A549 treated with Mapracorat at 1 μM for 4 hours (cell line): Measurements from ENCODE around the gene KPNA5. TPM values are rescaled to one million over a fixed set of nuclear protein-coding genes. Genes with fewer than 3 reads are reported as not detected.

Experiments used
- total RNA-seq: library from RNA; stranded (reverse); fragments of 200-300 nt; extraction: Qiagen RNA extraction; gene quantifications from 5 replicates; pipeline ENCODE4 v1.2.3, GENCODE V29; 2022

Gene KPNA5
- total RNA-seq, result 1.1 to 1.9 TPM (median 1.9 TPM) in 5 replicates

DNA sequence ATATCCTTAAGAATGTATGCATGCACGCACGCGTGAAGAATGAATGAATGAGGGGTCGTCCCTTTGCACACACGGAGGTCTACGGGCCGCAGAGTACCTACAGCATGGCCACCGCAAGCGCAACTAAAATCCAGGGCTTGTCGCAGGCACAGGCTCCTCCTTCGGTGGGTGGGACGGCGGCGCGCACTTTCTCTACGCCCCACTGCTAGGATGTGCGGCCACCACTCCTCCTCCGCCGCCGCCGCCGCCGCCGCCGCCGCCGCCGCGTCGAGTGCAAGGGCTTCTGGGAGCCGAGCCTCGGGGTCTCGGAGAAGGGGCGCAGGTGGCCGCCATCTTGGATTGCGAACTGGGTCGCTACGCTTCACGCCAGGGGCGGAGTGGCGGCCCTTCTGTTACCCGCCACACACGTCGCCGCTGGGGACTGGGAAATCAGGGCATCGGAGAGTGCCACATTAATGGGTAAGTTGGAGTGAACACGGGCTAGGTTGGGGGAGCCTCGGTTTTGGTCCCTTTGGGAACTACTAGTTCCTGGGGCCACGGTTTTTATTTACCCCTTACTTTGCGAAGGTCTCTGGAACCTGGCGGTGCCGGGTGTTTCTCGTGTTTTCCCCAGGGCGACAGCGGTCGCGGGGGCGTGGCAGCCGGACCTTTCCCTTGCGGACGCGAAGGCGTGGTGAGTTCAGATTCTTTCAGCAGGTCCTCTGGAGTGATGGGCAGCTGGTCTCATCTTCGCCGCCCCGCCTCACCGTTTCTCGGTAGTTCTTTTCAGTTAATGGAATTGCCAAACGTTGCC lies at the start of gene KPNA5:
KPNA5 (plus strand) TSS at position 332 of the 793 bp plus-strand sequence; CDS start at position 456, 124 bp downstream.

GRCh38 chr6:116764961-116765841 lies 84.2 kb downstream of the KPNA5 start, which contains the start of gene FAM162B:
Gene FAM162B (minus strand): TSS chr6:116765719. CDS start chr6:116765576, 143 bp downstream.

Other genes with a start within 250 kb of the KPNA5 start
- gene CALHM6, start 219.8 kb upstream of the KPNA5 start, total RNA-seq, result 0.33 TPM in 1 of 5 replicates, not detected in the others
- 0.05 to 0.09 TPM (median 0.07 TPM) in 5 replicates for gene CALHM5, start 169.6 kb upstream of the KPNA5 start, total RNA-seq
- gene TRAPPC3L, start 135.5 kb upstream of the KPNA5 start, total RNA-seq, result not detected in 5 replicates
- not detected in 5 replicates for gene CALHM4, start 127.5 kb upstream of the KPNA5 start, total RNA-seq
- gene RWDD1, start 109.7 kb upstream of the KPNA5 start, total RNA-seq, result 21.8 to 37.2 TPM (median 34.7 TPM) in 5 replicates
- gene RSPH4A, start 64.7 kb upstream of the KPNA5 start, total RNA-seq, result 0.15 to 0.22 TPM (median 0.20 TPM) in 5 replicates
- gene ZUP1, start 12.4 kb upstream of the KPNA5 start, total RNA-seq, result 6.0 to 7.9 TPM (median 6.8 TPM) in 5 replicates
- gene FAM162B, start 84.5 kb downstream of the KPNA5 start, total RNA-seq, result not detected in 5 replicates
- not detected in 5 replicates for gene GPRC6A, start 147.9 kb downstream of the KPNA5 start, total RNA-seq
- gene RFX6, start 196.0 kb downstream of the KPNA5 start, total RNA-seq, result not detected in 5 replicates